Urinary bladder (tissue), 4 donors: Measurements from ENCODE around the gene LCE1E. TPM values are rescaled to one million over a fixed set of nuclear protein-coding genes. Genes with fewer than 3 reads are reported as not detected.

Source experiments
- DNase-seq: peaks from one replicate; pipeline ENCODE4 v3.0.0-alpha.2; 2015; ENCODE audit errors: extremely low spot score
- H3K27ac ChIP-seq: one replicate; pipeline ENCODE4 v1.5.1; 2013; ENCODE audit warnings: low read depth, mild to moderate bottlenecking, moderate library complexity
- H3K36me3 ChIP-seq: one replicate; pipeline ENCODE4 v1.6.1; 2013; ENCODE audit warnings: mild to moderate bottlenecking, moderate library complexity; ENCODE audit not compliant: insufficient read depth
- H3K4me1 ChIP-seq: one replicate; pipeline ENCODE4 v1.6.1; 2013; ENCODE audit warnings: mild to moderate bottlenecking, moderate library complexity; ENCODE audit not compliant: insufficient read depth
- H3K4me3 ChIP-seq: one replicate; pipeline ENCODE4 v1.5.1; 2013; ENCODE audit warnings: low read depth, low read length
- WGBS: extraction: QIAGEN DNeasy Blood & Tissue Kit; methylation state at CpG from one replicate; pipeline ENCODE4 v1.1.7; 2013; 5-methylcytosine and 5-hydroxymethylcytosine counted together
- polyA plus RNA-seq: library from polyadenylated mRNA; stranded (reverse); fragments of 200-250 nt; gene quantifications from one replicate; pipeline ENCODE4 v1.2.3, GENCODE V29; 2013
- total RNA-seq: library from RNA; depleted of rRNA; stranded (reverse); fragments of >200 nt; gene quantifications from one replicate; pipeline ENCODE4 v1.2.3, GENCODE V29; 2014
- donor health status: healthy with polysubstance abuse.
- donor health status: healthy.

The LCE1E gene, protein sequence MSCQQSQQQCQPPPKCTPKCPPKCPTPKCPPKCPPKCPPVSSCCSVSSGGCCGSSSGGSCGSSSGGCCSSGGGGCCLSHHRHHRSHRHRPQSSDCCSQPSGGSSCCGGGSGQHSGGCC
- not detected for total RNA-seq
- 0.15 TPM for polyA plus RNA-seq

DNA sequence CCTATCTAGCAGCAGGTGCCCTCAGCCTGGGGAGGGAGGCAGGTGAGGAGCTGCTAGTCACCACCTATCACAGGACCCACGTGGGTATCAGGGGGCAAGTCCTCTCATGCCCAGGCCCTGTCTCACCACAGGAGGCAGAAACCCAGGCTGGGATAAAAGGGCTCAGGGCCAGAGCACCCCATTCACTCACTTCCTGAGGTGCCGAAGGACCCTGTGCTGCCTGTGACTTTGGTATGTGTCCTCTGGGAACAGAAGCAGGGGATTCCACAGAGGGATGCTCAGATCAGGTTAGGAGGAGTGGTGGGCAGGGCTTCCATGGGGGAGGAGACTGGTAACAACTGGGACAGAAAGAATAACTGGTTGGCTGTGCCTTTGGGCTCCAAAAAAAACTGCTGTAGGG is at the start of gene LCE1E:
LCE1E (plus strand) TSS at position 181 of the 400 bp plus-strand sequence. CDS start 1,043 bp downstream, outside the sequence.
- H3K36me3 ChIP-seq, result no peaks in the 10 kb centered on the region
- WGBS, result 45% methylated on average over 2 of the region's 2 CpGs
- H3K27ac ChIP-seq, result no peak within 1 kb of the TSS
- no peak for DNase-seq
- H3K4me1 ChIP-seq, result no peaks in the 10 kb centered on the region
- H3K4me3 ChIP-seq, result no peak within 1 kb of the TSS

DNA sequence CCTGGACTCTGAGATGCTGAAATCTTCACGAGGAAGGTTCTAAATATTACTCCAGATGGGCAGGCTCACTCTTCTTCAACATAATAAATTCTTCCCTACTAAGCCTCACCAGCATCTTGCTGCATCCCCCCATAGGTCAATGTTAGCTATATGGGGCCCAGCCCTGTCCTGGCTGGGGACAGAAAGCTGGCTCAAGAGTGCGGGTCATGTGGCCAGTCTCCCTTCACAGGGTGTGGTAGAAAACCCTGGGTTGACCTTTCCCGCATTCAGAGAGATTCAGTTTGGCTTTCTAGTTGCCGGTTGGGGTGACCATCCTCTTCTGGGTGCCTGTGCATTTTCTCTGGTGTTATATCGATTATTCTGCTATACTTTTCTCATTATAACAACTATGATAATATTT is 48.1 kb upstream of the LCE1E start:
- Histone ChIP-seq H3K4me3 (no peak overlapping the region), H3K4me1 (no peaks in the 10 kb centered on the region), H3K36me3 (no peaks in the 10 kb centered on the region), H3K27ac (no peak overlapping the region)
- no peak for DNase-seq
- 76% methylated on average over 5 of the region's 5 CpGs for WGBS

DNA sequence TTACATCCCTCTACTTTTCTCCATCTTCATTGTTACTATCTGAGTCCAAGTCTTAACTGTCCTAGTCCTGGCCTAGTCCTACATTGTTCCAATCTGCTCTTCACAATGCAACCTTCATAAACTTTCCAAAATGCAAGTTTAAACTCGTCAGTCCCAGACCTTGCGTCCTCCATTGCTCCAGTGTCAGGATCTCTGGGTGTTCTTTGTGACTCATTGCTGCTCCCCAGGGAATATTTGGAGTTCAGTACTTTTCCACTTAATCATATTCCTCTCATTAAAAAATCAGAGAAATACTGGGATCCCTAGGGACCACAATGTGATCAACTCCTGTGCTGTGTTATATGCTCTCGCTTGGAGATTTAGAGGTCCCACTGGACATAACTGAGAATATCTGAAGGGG is 46.2 kb upstream of the LCE1E start:
- Histone ChIP-seq H3K27ac (no peak overlapping the region), H3K4me3 (no peak overlapping the region), H3K36me3 (no peaks in the 10 kb centered on the region), H3K4me1 (no peaks in the 10 kb centered on the region)
- WGBS, result 80% methylated on average over 3 of the region's 3 CpGs
- no peak for DNase-seq

DNA sequence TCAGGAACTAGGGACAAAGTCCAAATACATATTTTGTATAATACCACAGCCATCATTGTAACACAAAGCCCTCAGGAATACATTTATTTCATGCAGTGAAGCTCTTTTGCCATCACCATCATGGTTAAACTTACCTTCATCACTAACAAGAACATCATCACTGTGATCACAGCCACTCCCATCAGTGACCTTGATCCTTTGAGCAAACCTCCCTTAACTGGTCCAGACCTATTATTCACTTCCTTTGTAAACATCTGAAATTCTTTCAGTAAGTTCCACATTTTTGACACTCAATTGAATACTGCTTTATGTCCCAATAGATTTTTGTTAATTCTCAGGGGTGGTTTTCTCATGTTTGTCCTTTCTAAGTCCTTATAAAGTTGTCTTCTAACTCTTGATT is 44.4 kb upstream of the LCE1E start:
- Histone ChIP-seq H3K4me3 (no peak overlapping the region), H3K27ac (no peak overlapping the region), H3K4me1 (no peaks in the 10 kb centered on the region), H3K36me3 (no peaks in the 10 kb centered on the region)
- DNase-seq, result no peak

DNA sequence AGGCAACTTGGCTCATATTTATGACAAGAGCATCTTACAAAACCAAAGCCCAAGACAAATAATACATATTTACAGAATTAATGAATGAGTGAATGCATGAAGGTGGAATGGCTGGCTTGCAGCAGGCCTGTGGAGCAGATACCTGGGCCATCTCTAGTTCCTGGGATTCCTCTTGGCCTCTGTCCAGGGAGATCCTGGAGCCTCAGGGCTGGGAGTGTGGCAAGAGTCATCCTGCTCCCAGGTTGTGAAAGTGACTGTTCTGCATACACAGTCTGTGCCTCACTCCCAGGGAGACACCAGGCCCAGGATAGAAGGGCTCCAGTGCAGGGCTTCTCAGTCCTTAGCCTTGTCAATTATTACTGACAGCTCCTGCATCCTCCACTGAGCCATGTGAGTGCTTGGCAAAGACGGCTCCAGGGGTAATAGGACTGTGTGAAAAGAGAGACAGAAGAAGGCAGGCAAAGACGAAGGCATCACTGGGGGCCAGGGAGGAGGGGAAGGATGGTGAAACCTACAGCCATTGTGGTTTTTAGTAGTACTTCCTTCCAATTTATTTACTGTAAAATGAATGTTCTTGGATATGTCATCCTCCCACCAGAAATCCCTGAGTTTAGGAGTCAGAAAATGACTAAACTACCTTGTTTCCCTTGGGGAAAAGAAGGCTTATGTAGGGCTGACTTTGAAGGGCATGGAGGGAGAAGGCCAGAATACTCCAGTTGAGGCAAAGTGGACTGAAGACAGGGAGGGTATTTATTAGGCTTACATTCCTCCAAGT is 42.5 kb upstream of the LCE1E start:
- Histone ChIP-seq H3K27ac (no peak overlapping the region), H3K4me1 (no peaks in the 10 kb centered on the region), H3K36me3 (no peaks in the 10 kb centered on the region), H3K4me3 (no peak overlapping the region)
- WGBS, result 74% methylated on average over 2 of the region's 2 CpGs
- DNase-seq, result no peak

DNA sequence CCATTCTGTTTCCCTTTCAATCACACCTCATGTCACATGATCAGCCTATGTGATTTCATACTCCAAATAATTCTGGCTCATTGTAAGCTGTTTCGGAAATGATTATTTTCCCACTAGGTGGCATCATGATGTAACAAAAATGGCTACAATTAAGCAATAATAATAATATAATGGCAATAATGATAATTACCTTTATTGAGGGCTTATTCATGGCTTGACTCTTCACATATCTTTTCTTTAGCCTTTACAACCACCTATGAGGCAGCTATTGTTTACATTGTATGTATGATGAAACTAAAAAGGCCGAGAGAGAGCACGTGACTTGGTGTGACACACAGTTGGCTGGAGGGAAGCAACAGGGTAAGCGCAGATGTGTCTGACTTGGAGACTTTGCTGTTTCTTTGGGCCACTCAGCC is 40.8 kb upstream of the LCE1E start:
- no peak for DNase-seq
- Histone ChIP-seq H3K36me3 (no peaks in the 10 kb centered on the region), H3K4me1 (no peaks in the 10 kb centered on the region), H3K4me3 (no peak overlapping the region), H3K27ac (no peak overlapping the region)
- WGBS, result 50% methylated on average over 4 of the region's 4 CpGs

DNA sequence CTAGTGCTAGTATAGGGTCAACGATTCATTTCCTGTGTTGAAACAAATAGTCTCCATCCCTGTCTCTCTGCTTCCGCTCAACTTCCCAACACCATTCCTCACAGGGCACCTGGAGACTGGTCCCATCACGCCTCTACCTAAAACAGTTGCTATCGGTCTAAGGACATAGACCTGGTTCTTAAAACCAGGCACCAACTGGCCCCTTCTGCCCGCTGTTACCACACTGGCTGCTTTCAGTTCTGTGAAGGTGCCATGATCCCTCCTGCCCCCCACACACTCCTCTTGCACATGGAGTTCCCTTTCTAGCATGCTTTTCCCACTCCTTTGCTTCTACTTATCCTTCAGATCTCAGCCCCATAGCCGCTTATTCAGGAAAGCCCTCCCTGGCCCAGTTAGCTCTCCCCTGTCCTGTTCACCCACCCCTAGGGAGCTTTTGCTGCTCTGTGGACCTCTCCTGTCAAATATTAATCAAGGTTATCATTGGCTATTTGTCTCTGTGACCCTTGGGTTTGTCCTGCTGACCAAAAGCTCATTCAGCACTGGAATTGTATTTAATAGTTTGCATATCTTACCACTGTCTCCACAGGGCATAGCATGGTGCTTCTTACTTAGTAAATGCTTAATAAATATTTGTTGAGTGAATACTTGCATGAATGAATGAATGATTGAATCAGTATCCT is 40.2 kb upstream of the LCE1E start:
- Histone ChIP-seq H3K4me1 (no peaks in the 10 kb centered on the region), H3K36me3 (no peaks in the 10 kb centered on the region), H3K4me3 (no peak overlapping the region), H3K27ac (no peak overlapping the region)
- DNase-seq, result no peak
- 85% methylated on average over 6 of the region's 6 CpGs for WGBS

DNA sequence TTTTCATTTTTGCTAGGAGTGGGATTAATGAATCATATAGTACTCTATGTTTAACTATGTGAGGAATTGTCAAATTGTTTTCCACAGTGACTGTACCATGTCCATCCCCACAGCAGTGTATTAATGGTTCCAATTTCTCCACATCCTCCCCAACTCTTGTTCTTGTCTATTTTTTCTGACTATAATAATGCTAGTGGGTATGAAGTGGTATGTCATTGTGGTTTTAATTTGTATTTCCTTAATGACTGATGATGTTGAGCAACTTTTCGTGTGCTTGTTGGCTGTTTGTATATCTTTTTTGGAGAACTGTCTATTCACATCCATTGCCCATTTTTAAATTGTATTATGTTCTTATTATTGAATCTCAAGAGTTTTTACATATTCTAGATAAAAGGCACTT is 38.2 kb upstream of the LCE1E start:
- 50% methylated on average over 1 of the region's 1 CpG for WGBS
- no peaks in the 10 kb centered on the region for H3K36me3 ChIP-seq
- H3K4me1 ChIP-seq, result no peaks in the 10 kb centered on the region
- no peak for DNase-seq
- H3K4me3 ChIP-seq, result no peak overlapping the region
- H3K27ac ChIP-seq, result peak overlapping the region; percentile 30

DNA sequence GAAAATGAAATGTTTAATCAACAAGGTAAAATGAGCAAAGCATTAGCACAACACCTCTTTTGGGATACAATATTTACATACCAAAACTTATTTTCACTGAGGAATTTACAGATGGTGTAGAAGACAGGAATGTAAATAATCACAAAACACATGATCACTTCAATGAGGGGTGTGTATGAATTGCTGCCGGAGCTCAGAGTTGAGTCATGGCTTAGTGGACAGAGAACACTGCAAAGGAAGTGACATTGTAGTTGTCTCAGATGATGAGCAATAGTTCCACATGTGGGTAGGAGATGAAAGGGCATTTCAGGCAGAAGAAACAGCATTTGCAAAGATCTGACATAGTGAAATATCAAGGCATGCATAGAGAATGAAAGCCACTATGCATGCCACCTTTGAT is 33.8 kb upstream of the LCE1E start:
- H3K4me3 ChIP-seq, result no peak overlapping the region
- WGBS, result 34% methylated on average over 1 of the region's 1 CpG
- H3K4me1 ChIP-seq, result no peaks in the 10 kb centered on the region
- no peak for DNase-seq
- no peak overlapping the region for H3K27ac ChIP-seq
- no peaks in the 10 kb centered on the region for H3K36me3 ChIP-seq

DNA sequence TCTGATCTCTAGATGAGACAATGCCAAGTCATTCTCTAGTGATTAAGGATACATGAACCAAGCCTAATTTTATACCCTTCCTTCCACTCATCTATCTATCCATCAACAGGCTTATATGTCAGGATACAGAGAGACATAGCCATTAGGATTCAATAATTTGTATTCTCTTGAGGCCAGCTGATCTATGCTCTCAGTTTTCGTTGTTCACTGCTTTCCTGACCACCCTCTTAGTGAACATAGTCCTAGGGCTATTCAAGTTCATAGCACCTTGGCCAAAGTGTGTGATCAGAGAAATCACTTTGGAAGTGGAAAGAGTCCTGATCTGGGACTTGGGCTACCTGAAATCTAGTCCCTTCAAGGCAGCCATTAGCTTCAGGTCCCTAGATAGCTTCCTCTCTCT is 32.5 kb upstream of the LCE1E start:
- no peaks in the 10 kb centered on the region for H3K36me3 ChIP-seq
- no peak for DNase-seq
- 39% methylated on average over 1 of the region's 1 CpG for WGBS
- no peak overlapping the region for H3K27ac ChIP-seq
- no peak overlapping the region for H3K4me3 ChIP-seq
- no peaks in the 10 kb centered on the region for H3K4me1 ChIP-seq

DNA sequence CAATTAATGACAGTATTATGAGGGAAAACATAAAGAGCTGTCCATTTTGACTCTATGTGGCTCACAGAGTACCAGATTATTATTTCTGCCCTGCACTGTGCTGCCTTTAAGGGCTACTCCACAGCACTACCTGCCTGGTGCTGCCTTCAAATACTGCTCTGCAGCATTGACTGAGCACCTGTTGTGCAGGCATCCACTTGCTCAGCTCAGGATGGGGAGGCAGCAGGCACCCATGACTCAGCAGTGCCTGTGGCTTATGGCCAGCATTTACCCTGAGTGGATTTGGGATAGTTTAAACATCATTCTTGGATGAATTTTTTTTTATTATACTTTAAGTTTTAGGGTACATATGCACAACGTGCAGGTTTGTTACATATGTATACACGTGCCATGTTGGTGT is 29.2 kb upstream of the LCE1E start:
- WGBS, result 56% methylated on average over 2 of the region's 2 CpGs

DNA sequence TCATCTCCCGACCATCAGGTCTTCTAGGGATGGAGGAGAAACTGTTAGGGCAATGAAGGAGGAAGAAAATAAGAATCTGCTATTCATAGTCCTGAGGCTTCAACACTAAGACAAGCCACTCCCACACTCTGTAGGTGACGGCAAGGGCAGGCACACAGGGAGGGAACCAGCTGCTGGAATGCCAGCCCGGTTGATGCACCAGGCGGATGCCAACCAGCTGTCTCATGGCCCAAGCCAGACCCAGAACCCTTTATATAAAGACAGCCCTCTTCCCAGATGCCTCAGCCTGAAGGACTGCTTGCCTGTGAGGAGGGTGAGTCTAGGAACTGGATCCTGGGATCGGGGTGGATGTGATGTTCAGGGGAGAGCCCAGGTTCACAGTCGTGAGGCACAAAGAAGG is 28.3 kb upstream of the LCE1E start, which contains the start of gene KPRP:
KPRP (plus strand) TSS at position 279 of the 400 bp plus-strand sequence. CDS start 1,564 bp downstream, outside the sequence.
- 69% methylated on average over 6 of the region's 6 CpGs for whole genome bisulfite sequencing
- no peaks in the 10 kb centered on the region for H3K36me3 ChIP-seq
- DNase-seq, result no peak
- no peak within 1 kb of the TSS for H3K27ac ChIP-seq
- no peak within 1 kb of the TSS for H3K4me3 ChIP-seq
- no peaks in the 10 kb centered on the region for H3K4me1 ChIP-seq

More for the DNA sequence above, 29.2 kb upstream of the LCE1E start:
- no peak overlapping the region for H3K4me3 ChIP-seq
- no peak overlapping the region for H3K27ac ChIP-seq
- no peaks in the 10 kb centered on the region for H3K4me1 ChIP-seq
- no peaks in the 10 kb centered on the region for H3K36me3 ChIP-seq
- DNase-seq, result no peak

DNA sequence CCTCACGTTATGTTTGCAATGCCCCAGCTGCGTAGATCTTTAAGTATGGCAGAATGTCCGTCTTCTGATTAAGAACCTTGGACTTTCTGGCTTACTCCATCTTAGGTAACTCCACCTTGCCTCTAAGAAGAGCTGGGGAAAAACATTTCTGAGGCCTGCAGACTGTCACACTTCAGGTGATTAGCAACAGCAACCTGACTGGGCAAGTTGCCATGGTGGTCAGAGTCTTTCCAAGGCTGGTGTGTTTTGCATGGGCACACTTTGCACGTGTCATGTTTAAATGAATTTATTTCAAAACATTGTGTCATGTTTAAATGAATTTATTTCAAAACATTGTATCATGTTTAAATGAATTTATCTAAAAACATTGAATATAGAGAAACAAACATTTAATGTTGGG is 27.4 kb upstream of the LCE1E start:
- WGBS, result 80% methylated on average over 4 of the region's 4 CpGs

More for the DNA sequence above, 27.4 kb upstream of the LCE1E start:
- Histone ChIP-seq H3K4me3 (no peak overlapping the region), H3K36me3 (no peaks in the 10 kb centered on the region), H3K27ac (no peak overlapping the region), H3K4me1 (no peaks in the 10 kb centered on the region)
- no peak for DNase-seq
